Stimulated activated CD4-positive, alpha-beta T cell treated with anti-CD3 and anti-CD28 coated beads, TNF-alpha, amount 100 ng/mL, for 4 hours (primary cell): Measurements from ENCODE around the gene MAPT.

Experiments used
- DNase-seq, 3 experiments: peaks; one replicate each; pipeline ENCODE4 v3.0.0-alpha.2; 2020; ENCODE audit warnings: low read depth in 3 of 3

The MAPT gene

DNA sequence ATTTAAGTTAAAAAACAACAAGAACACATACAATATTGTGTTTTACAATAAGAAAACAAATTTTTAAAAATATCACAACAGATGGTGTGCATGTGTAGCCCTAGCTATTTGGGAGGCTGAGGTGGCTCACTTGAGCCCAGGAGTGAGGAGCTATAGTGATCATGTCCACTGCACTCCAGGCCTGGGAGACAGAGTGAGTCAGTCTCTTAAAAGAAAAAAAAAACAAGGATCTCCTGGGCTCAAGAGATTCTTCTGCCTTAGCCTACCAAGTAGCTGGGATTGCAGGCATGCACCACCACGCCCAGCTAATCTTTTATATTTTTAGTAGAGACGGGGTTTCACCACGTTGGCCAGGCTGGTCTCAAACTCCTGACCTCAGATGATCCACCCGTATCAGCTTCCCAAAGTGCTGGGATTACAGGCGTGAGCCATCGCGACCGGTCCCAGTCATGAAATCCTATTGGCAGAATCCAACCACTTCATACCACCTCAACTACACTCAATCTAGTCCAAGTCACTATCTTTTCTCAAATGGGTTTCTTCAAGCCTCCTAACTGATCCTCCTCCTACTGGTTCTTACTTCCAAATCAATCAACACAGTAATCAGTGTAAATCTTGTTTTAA lies 159.7 kb downstream of the MAPT start:
- DNase-seq, result no peak

DNA sequence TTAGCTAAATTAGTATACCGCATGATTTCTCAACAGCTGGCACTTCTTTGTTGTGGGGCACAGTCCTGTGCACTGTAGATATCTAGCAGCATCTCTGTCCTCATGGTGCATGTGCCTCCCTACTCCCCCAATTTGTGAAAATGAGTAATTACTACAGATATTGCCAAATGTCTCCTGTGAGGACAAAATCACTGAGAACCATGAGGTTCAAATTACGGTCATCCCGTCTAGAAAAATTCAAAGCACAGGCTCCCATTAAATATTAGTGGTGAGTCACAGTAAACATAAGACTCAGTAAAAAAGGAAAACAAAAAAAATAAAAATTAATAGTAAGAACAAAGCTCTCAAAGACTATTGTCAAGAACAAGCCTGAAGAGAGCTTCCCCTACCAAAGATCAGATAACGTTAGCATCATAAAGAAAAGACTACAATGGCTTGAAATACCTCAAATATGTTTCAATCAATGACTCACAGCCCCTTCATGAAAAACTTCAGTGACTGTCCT lies 162.5 kb downstream of the MAPT start:
- DNase-seq, result no peak

DNA sequence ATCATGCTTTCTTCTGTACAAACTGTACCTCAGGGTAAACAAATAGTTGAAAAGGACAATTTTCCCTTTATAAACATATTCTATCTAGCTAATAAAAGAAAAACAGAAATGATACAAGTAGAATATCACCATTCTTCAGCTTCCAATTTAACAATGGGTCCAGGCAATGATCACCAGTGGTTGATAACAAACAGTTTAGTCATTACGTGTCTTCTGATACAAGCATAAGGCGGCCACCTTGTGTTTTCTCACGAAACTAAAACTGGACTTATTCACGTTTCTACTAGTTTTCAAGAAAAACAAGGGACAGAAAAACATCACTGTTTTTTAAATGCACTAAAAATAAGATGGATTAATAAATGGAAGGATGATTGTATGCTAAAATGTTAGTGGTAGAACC lies 163.0 kb downstream of the MAPT start:
- DNase-seq, result no peak

DNA sequence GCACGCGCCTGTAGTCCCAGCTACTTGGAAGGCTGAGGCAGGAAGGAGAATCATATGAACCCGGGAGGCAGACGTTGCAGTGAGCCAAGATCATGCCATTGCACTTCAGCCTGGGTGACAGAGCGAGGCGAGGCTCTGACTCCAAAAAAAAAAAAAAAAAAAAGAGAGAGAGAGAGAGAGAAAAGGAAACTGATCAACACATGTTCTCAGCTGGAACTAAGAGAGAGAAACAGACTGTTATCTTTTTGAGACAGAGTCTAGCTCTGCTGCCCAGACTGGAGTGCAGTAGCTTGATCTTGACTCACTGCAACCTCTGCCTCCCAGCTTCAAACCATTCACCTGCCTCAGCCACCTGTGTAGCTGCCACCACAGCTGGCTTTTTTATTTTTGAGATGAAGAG lies 165.1 kb downstream of the MAPT start:
- DNase-seq, result no peak

DNA sequence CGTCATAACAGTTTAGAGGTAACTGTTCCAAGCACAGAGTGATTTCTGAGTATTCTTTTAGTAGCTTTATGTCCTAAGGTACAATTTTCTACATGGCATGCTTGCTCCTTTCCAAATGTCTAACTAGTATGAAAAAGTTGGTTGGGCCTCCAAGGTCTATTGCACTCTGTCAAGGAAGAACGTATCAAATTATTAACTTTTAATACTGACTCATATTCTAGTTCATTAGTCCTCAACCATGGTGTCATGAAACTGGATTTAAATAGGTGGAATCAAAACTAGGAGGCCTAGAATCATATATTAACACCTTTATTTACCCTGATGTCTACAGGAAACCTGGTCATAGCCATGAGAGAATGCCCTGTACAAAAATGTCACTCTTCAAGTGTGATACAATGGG lies 166.1 kb downstream of the MAPT start:
- no peak for DNase-seq

DNA sequence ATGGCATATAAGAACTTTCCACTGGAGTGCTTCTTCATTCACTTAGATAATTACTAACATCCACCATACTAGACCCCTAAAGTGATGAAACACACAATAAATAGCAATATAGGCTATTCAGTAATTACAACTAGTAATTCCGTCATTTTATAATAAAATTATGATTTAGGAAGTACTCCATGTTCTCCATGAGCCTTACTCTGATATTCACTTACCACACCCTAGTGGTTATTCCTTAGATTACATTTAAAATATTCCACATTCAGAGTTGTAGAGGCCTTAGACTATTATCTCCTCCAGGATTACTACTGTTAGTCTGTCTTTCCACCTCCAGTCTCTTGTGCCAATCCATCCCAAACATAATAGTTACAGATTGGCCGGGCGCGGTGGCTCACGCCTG lies 167.1 kb downstream of the MAPT start:
- no peak for DNase-seq

DNA sequence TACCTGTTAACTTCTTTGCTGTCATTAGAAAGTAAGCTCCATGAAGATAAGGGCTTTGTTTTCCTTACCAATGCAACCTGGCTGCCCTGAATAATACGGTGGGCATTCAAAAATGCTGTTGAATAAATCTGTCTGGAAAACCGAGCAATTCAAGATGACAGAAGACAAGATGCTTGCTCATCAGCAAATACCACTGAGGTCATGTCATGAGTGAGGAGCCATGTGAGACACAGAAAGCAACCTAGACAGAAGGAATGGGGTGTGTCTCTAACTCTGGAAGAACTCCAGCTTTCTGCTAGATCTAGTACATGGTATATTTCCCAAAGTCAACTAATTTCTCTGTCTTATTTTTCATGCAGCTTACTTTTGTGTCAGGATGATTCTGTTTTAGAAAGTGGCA lies 168.9 kb downstream of the MAPT start:
- no peak for DNase-seq

DNA sequence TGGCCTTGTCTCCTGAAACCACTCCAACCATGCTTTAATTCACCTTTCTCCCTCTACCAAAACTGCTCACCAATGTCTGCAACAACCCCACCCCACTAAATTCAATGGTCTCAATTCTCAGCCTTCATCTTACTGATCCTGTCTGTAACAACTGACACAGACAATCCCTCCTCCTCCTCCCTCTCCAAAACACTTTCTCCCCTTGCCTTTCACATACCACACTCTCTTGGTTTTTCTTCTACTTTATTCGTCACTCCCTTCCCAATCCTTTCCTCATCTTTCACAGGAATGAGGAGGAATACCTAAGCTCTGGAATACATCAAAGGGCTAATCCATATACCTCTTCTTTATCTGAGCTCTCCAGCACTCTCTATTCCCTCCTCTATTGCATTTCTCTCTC lies 170.1 kb downstream of the MAPT start:
- no peak for DNase-seq

DNA sequence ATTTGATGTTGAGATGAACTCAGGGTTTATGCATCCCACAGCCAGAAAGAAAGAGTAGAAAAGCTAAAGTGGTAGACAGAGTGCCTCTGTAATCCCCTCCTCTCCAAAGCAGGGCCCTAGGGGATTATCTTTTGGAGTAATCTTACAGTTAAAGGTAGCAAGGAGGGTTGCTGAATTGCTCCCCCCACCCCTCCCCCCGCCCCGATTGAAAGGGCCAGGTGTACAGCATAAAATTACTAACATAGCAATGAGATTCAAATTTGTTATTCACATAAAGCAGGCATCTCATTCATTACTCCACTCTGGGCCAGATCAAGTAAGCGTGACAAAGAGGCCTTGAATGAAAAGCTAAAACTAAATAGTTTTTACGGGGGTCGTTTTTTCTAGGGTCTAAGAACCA lies 177.4 kb downstream of the MAPT start:
- DNase-seq, result no peak

DNA sequence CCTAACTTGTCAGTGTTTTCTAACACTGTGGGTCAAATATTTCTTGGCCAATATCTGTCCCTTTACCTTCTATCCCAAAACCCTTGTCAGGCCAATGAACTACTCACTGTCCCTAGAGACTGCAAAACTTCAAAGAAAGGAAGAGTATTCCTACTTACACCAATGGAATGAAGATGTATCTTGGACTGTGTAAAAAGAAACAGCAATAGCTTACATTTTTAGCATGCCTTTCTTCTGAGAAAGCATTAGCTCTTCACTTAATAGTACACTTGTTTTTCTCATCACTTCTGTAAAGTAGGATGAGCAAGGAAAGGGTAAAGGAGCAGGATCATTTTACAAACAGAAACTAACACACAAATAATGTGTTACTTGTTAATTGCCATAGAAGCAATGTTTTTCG lies 178.6 kb downstream of the MAPT start:
- DNase-seq, result no peak

DNA sequence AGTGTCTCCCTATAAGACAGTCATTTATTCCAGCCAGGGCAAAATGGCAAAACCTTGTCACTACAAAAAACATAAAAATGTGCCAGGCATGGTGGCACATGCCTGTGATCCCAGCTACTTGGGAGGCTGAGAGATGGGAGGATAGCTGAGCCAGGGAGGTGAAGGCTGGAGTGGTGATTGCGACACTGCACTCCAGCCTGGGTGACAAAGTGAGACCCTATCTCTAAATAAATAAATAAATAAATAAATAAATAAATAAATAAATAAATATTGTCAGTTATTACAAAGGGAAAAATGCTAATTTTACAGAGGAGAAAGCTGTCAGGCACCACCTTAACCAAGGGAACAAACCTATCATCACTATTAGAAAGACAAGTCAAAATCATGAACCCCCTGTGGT lies 180.2 kb downstream of the MAPT start:
- no peak for DNase-seq
